Osteocyte (in vitro differentiated cells): Measurements from ENCODE around the gene PITPNC1. TPM values are rescaled to one million over a fixed set of nuclear protein-coding genes. Genes with fewer than 3 reads are reported as not detected.

ENCODE experiments used
- DNase-seq: peaks from one replicate; pipeline ENCODE4 v3.0.0; 2021; ENCODE audit warnings: mixed read lengths; ENCODE audit not compliant: unreplicated experiment; ENCODE audit errors: extremely low spot score
- H3K27ac Mint-ChIP-seq: one replicate; pipeline ENCODE4 v1.8.0; 2021; ENCODE audit warnings: mild to moderate bottlenecking, mixed read lengths; ENCODE audit not compliant: unreplicated experiment
- H3K27me3 Mint-ChIP-seq: one replicate; pipeline ENCODE4 v1.8.0; 2021; ENCODE audit warnings: mixed read lengths; ENCODE audit not compliant: unreplicated experiment
- H3K36me3 Mint-ChIP-seq: one replicate; pipeline ENCODE4 v1.8.0; 2021; ENCODE audit warnings: mixed read lengths; ENCODE audit not compliant: unreplicated experiment
- H3K4me1 Mint-ChIP-seq: one replicate; pipeline ENCODE4 v1.8.0; 2021; ENCODE audit warnings: mixed read lengths; ENCODE audit not compliant: unreplicated experiment
- H3K4me3 Mint-ChIP-seq: one replicate; pipeline ENCODE4 v1.8.0; 2021; ENCODE audit warnings: mild to moderate bottlenecking, moderate library complexity, mixed read lengths; ENCODE audit not compliant: unreplicated experiment
- H3K9me3 Mint-ChIP-seq: one replicate; pipeline ENCODE4 v1.8.0; 2021; ENCODE audit warnings: mixed read lengths; ENCODE audit not compliant: unreplicated experiment
- total RNA-seq: library from RNA; stranded (reverse); gene quantifications from 2 replicates; pipeline ENCODE4 v1.2.1, GENCODE V29; 2021
- TF ChIP-seq, protein P1 (sequence below): fragments of 200-600 bp; sonication (generic); IDR thresholded peaks from 2 replicates; pipeline ENCODE4 v1.5.0; 2021; ENCODE audit warnings: antibody characterized with exemption, mild to moderate bottlenecking, moderate library complexity

Gene PITPNC1
- total RNA-seq, 1 donor from 2014 or later, result 18.0 TPM

- peaks cover under 1% of the 10 kb centered on the region for H3K27me3 Mint-ChIP-seq
- no peaks in the 10 kb centered on the region for H3K36me3 Mint-ChIP-seq
- no peak overlapping the region for H3K27ac Mint-ChIP-seq
- no peaks in the 10 kb centered on the region for H3K9me3 Mint-ChIP-seq
- no peak overlapping the region for H3K4me3 Mint-ChIP-seq
- DNase-seq, result no peak
- H3K4me1 Mint-ChIP-seq, result peaks cover 8% of the 10 kb centered on the region
- TF ChIP-seq, protein P1, sequence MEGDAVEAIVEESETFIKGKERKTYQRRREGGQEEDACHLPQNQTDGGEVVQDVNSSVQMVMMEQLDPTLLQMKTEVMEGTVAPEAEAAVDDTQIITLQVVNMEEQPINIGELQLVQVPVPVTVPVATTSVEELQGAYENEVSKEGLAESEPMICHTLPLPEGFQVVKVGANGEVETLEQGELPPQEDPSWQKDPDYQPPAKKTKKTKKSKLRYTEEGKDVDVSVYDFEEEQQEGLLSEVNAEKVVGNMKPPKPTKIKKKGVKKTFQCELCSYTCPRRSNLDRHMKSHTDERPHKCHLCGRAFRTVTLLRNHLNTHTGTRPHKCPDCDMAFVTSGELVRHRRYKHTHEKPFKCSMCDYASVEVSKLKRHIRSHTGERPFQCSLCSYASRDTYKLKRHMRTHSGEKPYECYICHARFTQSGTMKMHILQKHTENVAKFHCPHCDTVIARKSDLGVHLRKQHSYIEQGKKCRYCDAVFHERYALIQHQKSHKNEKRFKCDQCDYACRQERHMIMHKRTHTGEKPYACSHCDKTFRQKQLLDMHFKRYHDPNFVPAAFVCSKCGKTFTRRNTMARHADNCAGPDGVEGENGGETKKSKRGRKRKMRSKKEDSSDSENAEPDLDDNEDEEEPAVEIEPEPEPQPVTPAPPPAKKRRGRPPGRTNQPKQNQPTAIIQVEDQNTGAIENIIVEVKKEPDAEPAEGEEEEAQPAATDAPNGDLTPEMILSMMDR, result no peak
Measured at GRCh38 chr17:67449845-67450755, 73.0 kb downstream of the PITPNC1 start.

- H3K36me3 Mint-ChIP-seq, result peaks cover 2% of the 10 kb centered on the region
- H3K27ac Mint-ChIP-seq, result no peak overlapping the region
- DNase-seq, result no peak
- H3K4me1 Mint-ChIP-seq, result peaks cover 8% of the 10 kb centered on the region
- TF ChIP-seq, protein P1, result no peak
- H3K27me3 Mint-ChIP-seq, result no peaks in the 10 kb centered on the region
- H3K9me3 Mint-ChIP-seq, result peaks cover 6% of the 10 kb centered on the region
- H3K4me3 Mint-ChIP-seq, result no peak overlapping the region
Measured at GRCh38 chr17:67452681-67453554, 75.8 kb downstream of the PITPNC1 start.

GRCh38 chr17:67456103-67456502 is 79.0 kb downstream of the PITPNC1 start:
- no peak overlapping the region for H3K4me3 Mint-ChIP-seq
- H3K36me3 Mint-ChIP-seq, result peaks cover 6% of the 10 kb centered on the region
- peaks cover 13% of the 10 kb centered on the region for H3K9me3 Mint-ChIP-seq
- TF ChIP-seq, protein P1, result no peak
- H3K4me1 Mint-ChIP-seq, result peaks cover 8% of the 10 kb centered on the region
- DNase-seq, result no peak
- no peaks in the 10 kb centered on the region for H3K27me3 Mint-ChIP-seq
- no peak overlapping the region for H3K27ac Mint-ChIP-seq

GRCh38 chr17:67456889-67457288 is 79.8 kb downstream of the PITPNC1 start:
- no peak for DNase-seq
- Mint-ChIP-seq H3K36me3 (peaks cover 6% of the 10 kb centered on the region), H3K4me1 (peaks cover 8% of the 10 kb centered on the region), H3K9me3 (peaks cover 13% of the 10 kb centered on the region), H3K27ac (no peak overlapping the region), H3K27me3 (no peaks in the 10 kb centered on the region), H3K4me3 (no peak overlapping the region)
- TF ChIP-seq, protein P1, result no peak

GRCh38 chr17:67458203-67458602 is 81.1 kb downstream of the PITPNC1 start:
- Mint-ChIP-seq H3K27ac (no peak overlapping the region), H3K27me3 (no peaks in the 10 kb centered on the region), H3K4me3 (no peak overlapping the region), H3K9me3 (peaks cover 13% of the 10 kb centered on the region), H3K4me1 (peaks cover 4% of the 10 kb centered on the region), H3K36me3 (peaks cover 6% of the 10 kb centered on the region)
- DNase-seq, result no peak
- TF ChIP-seq, protein P1, result no peak
